Esophagus (tissue), 2 donors: ENCODE data around the gene LRBA. TPM values are rescaled to one million over a fixed set of nuclear protein-coding genes. Genes with fewer than 3 reads are reported as not detected.

Experiments used
- H3K27ac ChIP-seq, 2 donors: one replicate each; pipeline ENCODE4 v1.5.1; 2013; ENCODE audit warnings: low read depth in 2 of 2, mild to moderate bottlenecking in 2 of 2, inconsistent platforms in 1 of 2, low read length in 1 of 2, moderate library complexity in 1 of 2
- H3K27me3 ChIP-seq, 2 donors: one replicate each; pipeline ENCODE4 v1.6.1; 2013; ENCODE audit warnings: low read length in 2 of 2, control low read depth in 1 of 2, mild to moderate bottlenecking in 1 of 2; ENCODE audit not compliant: insufficient read depth in 2 of 2, control insufficient read depth in 1 of 2
- H3K36me3 ChIP-seq, 2 donors: one replicate each; pipeline ENCODE4 v1.6.1; 2013; ENCODE audit warnings: low read length in 1 of 2; ENCODE audit not compliant: control insufficient read depth in 2 of 2, insufficient read depth in 2 of 2
- H3K4me1 ChIP-seq, 2 donors: one replicate each; pipeline ENCODE4 v1.6.1; 2013; ENCODE audit warnings: low read length in 1 of 2; ENCODE audit not compliant: control insufficient read depth in 2 of 2, insufficient read depth in 2 of 2
- H3K4me3 ChIP-seq, 2 donors: one replicate each; pipeline ENCODE4 v1.5.1; 2013; ENCODE audit warnings: low read length in 2 of 2, mild to moderate bottlenecking in 2 of 2, low read depth in 1 of 2, moderate library complexity in 1 of 2
- H3K9me3 ChIP-seq, 2 donors: one replicate each; pipeline ENCODE4 v1.6.1; 2013; ENCODE audit warnings: mild to moderate bottlenecking in 2 of 2, low read depth in 1 of 2, low read length in 1 of 2, moderate library complexity in 1 of 2; ENCODE audit not compliant: control insufficient read depth in 2 of 2, insufficient read depth in 1 of 2
- WGBS, 2 donors: extraction: QIAGEN DNeasy Blood & Tissue Kit; methylation state at CpG; one replicate each; pipeline ENCODE4 v1.1.7; 2013; 5-methylcytosine and 5-hydroxymethylcytosine counted together
- polyA plus RNA-seq, 2 donors: library from polyadenylated mRNA; stranded (reverse); fragments of 200-250 nt; gene quantifications; one replicate each; pipeline ENCODE4 v1.2.3, GENCODE V29; 2013
- donor health status: healthy with polysubstance abuse.
- donor health status: Bipolar disorder and iron deficiency.

Gene LRBA
- polyA plus RNA-seq, 2 donors, result 13.1 to 24.7 TPM

GRCh38 chr4:150782921-150783320 is 232.2 kb downstream of the LRBA start:
- H3K4me3 ChIP-seq, result no peak overlapping the region
- H3K27ac ChIP-seq, result no peak overlapping the region
- H3K27me3 ChIP-seq, result no peaks in the 10 kb centered on the region
- no peaks in the 10 kb centered on the region for H3K4me1 ChIP-seq
- 77 to 85% methylated on average over 2 of the region's 2 CpGs for WGBS, 2 donors
- no peaks in the 10 kb centered on the region for H3K9me3 ChIP-seq
- H3K36me3 ChIP-seq, result no peaks in the 10 kb centered on the region

- Histone ChIP-seq H3K9me3 (no peaks in the 10 kb centered on the region), H3K27me3 (no peaks in the 10 kb centered on the region), H3K27ac (no peak overlapping the region), H3K4me3 (no peak overlapping the region), H3K4me1 (no peaks in the 10 kb centered on the region), H3K36me3 (no peaks in the 10 kb centered on the region)
- 83 to 84% methylated on average over 2 of the region's 2 CpGs for WGBS, 2 donors
Observed at GRCh38 chr4:150782311-150782710, 232.8 kb downstream of the LRBA start.

GRCh38 chr4:150781191-150781590 is 233.9 kb downstream of the LRBA start:
- Histone ChIP-seq H3K4me1 (no peaks in the 10 kb centered on the region), H3K27me3 (no peaks in the 10 kb centered on the region), H3K4me3 (no peak overlapping the region), H3K9me3 (no peaks in the 10 kb centered on the region), H3K27ac (no peak overlapping the region), H3K36me3 (no peaks in the 10 kb centered on the region)
- WGBS, 2 donors, result 87 to 94% methylated on average over 6 of the region's 6 CpGs

GRCh38 chr4:150779707-150780106 is 235.4 kb downstream of the LRBA start:
- H3K36me3 ChIP-seq, result no peaks in the 10 kb centered on the region
- no peak overlapping the region for H3K4me3 ChIP-seq
- no peaks in the 10 kb centered on the region for H3K9me3 ChIP-seq
- H3K27me3 ChIP-seq, result no peaks in the 10 kb centered on the region
- H3K4me1 ChIP-seq, result no peaks in the 10 kb centered on the region
- WGBS, 2 donors, result 98 to 99% methylated on average over 1 of the region's 1 CpG
- no peak overlapping the region for H3K27ac ChIP-seq

DNA sequence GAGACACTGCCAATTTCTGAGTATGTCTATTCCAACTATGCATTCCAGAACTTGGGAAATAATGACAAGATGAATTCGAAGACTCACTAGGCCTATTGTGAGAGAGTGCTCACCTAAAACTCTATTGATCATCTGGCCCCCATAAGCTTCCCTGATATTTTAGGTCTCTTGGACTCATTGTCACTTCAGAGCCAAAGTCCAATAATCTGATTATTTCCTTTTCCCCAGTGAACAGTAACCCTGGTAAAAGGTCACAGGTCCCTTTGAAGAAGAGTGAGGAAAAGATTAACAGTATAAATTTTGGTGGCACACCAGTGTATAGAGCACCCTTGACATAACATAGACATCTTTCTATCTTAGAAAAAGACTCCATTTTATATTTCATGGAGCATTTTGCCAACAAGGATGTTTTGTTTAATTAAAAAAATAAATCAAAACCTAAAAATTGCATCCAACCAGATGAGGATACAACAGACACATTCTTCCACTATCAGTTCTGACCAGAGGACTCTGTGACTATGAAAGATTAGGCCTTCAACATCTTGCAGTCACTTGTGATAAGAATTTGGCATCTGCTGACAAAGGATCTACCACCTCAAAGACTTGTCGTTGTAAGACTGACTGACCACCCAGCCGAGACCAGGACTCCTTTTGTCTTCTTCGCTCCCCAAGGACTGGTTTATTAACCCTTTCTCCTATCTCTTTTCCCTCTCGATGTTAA is 241.2 kb downstream of the LRBA start:
- H3K4me3 ChIP-seq, result no peak overlapping the region
- no peaks in the 10 kb centered on the region for H3K27me3 ChIP-seq
- H3K27ac ChIP-seq, result no peak overlapping the region
- H3K36me3 ChIP-seq, result no peaks in the 10 kb centered on the region
- H3K4me1 ChIP-seq, result no peaks in the 10 kb centered on the region
- no peaks in the 10 kb centered on the region for H3K9me3 ChIP-seq
- 87 to 89% methylated on average over 5 of the region's 5 CpGs for WGBS, 2 donors

DNA sequence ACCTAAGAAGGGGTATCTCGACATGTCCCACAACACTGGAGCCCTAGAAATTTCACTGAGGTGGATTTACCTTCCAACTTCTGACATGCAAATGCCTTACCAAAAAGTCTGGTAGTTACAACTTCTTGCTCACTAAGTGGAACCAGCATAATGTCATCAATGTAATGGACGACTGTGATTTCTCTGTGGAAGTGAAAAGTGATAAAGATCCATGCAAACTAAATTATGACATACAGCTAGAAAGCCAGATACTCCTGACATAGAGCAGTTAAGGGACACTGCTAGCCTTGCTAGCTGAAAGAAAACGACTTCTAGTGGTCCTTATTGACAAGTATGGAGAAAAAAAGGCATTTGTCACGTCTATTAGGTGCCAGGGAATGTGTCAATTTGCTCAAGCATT is 242.1 kb downstream of the LRBA start:
- Histone ChIP-seq H3K27me3 (no peaks in the 10 kb centered on the region), H3K36me3 (no peaks in the 10 kb centered on the region), H3K4me1 (no peaks in the 10 kb centered on the region), H3K9me3 (no peaks in the 10 kb centered on the region), H3K27ac (no peak overlapping the region), H3K4me3 (no peak overlapping the region)
- 88 to 93% methylated on average over 4 of the region's 4 CpGs for WGBS, 2 donors

DNA sequence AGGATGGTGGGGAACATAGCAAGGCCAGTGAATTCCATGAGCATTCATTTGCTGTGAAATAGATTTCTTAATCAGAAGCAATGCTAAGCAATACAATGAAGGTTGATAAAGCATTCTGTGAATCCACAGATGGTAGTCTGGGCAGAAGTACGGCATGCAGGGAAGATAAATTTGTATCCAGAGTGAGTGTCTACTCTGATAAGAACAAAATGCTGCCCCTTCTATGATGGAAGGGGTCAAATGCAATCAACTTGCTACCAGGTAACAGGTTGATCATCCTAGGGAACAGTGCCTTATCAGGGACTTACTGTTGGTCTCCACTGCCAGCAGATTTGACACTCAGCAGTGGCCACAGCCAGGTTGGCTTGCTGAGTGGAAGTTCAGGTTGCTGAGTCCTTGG is 243.7 kb downstream of the LRBA start:
- Histone ChIP-seq H3K4me1 (no peaks in the 10 kb centered on the region), H3K27ac (no peak overlapping the region), H3K9me3 (no peaks in the 10 kb centered on the region), H3K27me3 (no peaks in the 10 kb centered on the region), H3K4me3 (no peak overlapping the region), H3K36me3 (no peaks in the 10 kb centered on the region)
- WGBS, 2 donors, result 96 to 100% methylated on average over 1 of the region's 1 CpG

DNA sequence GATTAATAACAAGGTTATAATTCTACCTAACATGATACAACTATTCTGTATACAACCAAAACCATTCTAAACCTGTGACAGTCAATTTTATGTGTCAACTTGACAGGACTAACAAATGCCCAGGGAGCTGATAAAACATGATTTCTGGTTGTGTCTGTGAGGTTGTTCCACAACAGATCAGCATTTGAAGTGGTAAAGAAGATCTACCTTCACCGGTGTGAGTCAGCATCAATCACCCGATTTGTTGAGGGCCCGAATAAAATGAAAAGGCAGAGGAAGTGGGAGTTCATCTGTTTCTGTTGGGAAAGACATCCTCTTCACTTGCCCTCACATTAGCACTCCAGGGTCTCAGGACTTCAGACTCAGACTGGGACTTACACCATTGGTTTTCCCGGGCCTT is 245.2 kb downstream of the LRBA start:
- WGBS, 2 donors, result 86 to 89% methylated on average over 4 of the region's 4 CpGs
- Histone ChIP-seq H3K4me1 (no peaks in the 10 kb centered on the region), H3K9me3 (no peaks in the 10 kb centered on the region), H3K27me3 (no peaks in the 10 kb centered on the region), H3K4me3 (no peak overlapping the region), H3K36me3 (no peaks in the 10 kb centered on the region), H3K27ac (no peak overlapping the region)

GRCh38 chr4:150769248-150769647 is 245.8 kb downstream of the LRBA start:
- Histone ChIP-seq H3K36me3 (no peaks in the 10 kb centered on the region), H3K4me1 (no peaks in the 10 kb centered on the region), H3K9me3 (no peaks in the 10 kb centered on the region), H3K27me3 (no peaks in the 10 kb centered on the region), H3K4me3 (no peak overlapping the region), H3K27ac (no peak overlapping the region)
- 91 to 95% methylated on average over 2 of the region's 2 CpGs for WGBS, 2 donors

GRCh38 chr4:150768497-150768896 is 246.6 kb downstream of the LRBA start:
- no peaks in the 10 kb centered on the region for H3K9me3 ChIP-seq
- 71 to 83% methylated on average over 1 of the region's 1 CpG for WGBS, 2 donors
- H3K36me3 ChIP-seq, result no peaks in the 10 kb centered on the region
- H3K27me3 ChIP-seq, result no peaks in the 10 kb centered on the region
- no peak overlapping the region for H3K4me3 ChIP-seq
- H3K4me1 ChIP-seq, result no peaks in the 10 kb centered on the region
- H3K27ac ChIP-seq, result no peak overlapping the region
